Peyer's patch (tissue), 4 donors: ENCODE results near the gene SAFB.

Experiments
- CTCF ChIP-seq, 6 experiments: fragments of 450-650 bp in 4 of 6; fragments of 200-600 bp in 2 of 6; sonication (generic) in 1 of 6; IDR thresholded peaks; one replicate each; pipeline ENCODE4 v1.5.1; 2017 to 2019; ENCODE audit warnings: antibody characterized with exemption in 6 of 6, mild to moderate bottlenecking in 3 of 6, moderate library complexity in 1 of 6
- POLR2A ChIP-seq, 2 donors: fragments of 450-650 bp; IDR thresholded peaks; one replicate each; pipeline ENCODE4 v1.5.1; 2017; ENCODE audit warnings: antibody characterized with exemption in 2 of 2, mild to moderate bottlenecking in 2 of 2, moderate library complexity in 2 of 2

DNA sequence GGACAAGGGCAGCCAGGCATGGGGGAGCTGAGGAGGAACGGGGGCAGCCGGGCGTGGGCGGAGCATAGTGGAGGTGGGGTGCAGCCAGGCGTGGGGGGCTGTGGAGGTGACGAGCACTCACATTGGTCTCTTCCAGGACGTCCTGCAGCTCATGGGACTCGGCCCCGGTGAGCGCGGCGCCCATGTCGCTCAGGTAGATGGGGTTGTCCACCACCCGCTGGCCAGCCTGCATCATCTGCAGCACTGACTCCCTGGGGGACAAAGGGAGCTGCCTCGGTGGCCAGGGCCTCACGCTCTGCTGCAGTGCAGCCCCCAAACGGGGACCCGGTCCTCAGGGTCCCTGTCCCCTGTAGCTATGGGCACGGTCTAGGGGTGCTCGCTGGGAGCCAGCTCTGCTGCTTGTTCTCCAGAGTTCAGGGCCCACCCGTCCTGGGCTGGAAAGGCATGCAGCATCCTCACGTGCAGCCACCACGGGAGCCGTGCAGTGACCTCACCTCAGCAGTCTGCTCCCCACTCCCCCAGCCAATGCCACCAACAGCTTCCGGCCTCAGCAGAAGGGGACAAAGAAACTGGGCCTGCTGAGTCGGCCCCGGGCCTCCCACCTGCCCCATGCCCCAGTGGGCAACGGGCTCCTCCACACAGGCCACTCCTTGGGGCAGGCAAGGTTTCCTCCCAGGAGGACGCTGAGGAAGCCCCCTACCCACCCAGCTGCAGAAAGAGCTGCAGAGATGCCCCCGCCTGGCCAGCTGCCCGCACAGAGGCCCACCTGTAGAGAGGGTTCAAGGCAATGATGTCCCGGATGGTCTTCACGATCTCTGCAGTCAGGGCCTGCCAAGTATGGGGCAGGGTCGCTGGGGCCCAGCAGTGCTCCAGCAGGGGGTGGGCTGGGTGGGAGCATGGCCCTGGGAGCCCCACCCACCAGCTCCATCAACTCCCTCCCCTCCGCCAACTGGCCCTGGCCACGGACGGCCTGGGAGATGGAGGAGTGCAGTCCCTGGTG lies 85.0 kb downstream of the SAFB start:
- TF ChIP-seq CTCF (IDR thresholded peaks at IDR 0.05): no peak
- no peak for TF ChIP-seq POLR2A (IDR thresholded peaks at IDR 0.05)
